ENCODE data around the gene MACROD1. TPM values are rescaled to one million over a fixed set of nuclear protein-coding genes. Genes with fewer than 3 reads are reported as not detected.

MACROD1 gene
- total and polyA plus RNA-seq, 2 of the 13 experiments (the other 11 are each of a cell fraction or from before 2014, with no cell fraction given), result 23.1 to 34.5 TPM

DNA sequence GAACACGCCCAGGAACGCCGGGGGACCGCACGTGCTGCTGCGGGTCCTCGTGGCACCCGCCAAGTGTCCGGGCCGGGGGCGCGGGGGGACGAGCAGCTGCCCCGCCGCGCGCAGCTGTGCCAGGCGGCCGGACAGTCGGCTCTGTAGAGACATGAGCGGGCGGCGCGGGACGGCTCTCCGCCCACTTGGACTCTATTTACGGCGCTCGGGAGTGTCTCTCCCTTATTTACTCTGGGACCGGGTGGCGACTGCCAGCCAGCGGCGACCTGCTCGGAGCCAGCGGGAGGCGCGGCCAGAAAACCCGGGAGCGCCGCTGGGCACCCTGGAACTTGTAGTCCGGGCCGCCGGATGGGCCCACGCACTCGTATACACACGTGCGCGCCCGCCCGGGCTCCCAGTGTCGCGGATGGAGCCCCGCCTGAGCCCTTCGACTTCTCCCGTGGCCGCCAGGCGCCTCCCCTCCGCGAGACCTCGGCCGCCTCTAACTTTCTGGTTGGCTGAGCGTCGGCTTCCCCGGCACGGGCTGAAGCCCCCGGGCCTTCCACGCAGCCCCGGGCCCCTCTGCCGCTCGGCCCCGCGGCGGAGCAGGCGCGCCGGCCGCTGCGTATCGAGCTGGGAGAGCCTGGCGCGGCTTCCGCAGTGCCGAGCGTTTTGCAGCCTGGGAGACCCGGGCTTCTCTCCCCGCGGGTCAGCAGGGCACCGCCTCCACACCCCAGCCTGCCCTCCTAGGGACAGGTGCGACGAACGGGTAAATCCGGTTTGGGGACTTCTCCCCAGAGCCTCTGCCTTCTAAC, at the start of gene MACROD1 (continued):
- TF ChIP-seq, protein P1, sequence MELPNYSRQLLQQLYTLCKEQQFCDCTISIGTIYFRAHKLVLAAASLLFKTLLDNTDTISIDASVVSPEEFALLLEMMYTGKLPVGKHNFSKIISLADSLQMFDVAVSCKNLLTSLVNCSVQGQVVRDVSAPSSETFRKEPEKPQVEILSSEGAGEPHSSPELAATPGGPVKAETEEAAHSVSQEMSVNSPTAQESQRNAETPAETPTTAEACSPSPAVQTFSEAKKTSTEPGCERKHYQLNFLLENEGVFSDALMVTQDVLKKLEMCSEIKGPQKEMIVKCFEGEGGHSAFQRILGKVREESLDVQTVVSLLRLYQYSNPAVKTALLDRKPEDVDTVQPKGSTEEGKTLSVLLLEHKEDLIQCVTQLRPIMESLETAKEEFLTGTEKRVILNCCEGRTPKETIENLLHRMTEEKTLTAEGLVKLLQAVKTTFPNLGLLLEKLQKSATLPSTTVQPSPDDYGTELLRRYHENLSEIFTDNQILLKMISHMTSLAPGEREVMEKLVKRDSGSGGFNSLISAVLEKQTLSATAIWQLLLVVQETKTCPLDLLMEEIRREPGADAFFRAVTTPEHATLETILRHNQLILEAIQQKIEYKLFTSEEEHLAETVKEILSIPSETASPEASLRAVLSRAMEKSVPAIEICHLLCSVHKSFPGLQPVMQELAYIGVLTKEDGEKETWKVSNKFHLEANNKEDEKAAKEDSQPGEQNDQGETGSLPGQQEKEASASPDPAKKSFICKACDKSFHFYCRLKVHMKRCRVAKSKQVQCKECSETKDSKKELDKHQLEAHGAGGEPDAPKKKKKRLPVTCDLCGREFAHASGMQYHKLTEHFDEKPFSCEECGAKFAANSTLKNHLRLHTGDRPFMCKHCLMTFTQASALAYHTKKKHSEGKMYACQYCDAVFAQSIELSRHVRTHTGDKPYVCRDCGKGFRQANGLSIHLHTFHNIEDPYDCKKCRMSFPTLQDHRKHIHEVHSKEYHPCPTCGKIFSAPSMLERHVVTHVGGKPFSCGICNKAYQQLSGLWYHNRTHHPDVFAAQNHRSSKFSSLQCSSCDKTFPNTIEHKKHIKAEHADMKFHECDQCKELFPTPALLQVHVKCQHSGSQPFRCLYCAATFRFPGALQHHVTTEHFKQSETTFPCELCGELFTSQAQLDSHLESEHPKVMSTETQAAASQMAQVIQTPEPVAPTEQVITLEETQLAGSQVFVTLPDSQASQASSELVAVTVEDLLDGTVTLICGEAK (IDR thresholded peaks at IDR 0.05), result no peak
- TF ChIP-seq, protein P1 (CRISPR knock-in tag; IDR thresholded peaks at IDR 0.05), result peak; percentile 52; the same call in 1 of the 2 replicates
- no peak for TF ChIP-seq BCL6 (CRISPR knock-in tag; IDR thresholded peaks at IDR 0.05)
- no peak; the same call in 1 of the 2 replicates for TF ChIP-seq STAT6 (CRISPR knock-in tag; IDR thresholded peaks at IDR 0.05; ENCODE audit: borderline replicate concordance)
- TF ChIP-seq IRX3 (CRISPR knock-in tag; IDR thresholded peaks at IDR 0.05; ENCODE audit: borderline replicate concordance, low read depth), result no peak
- no peak for TF ChIP-seq ZNF343 (CRISPR knock-in tag; IDR thresholded peaks at IDR 0.05)
- TF ChIP-seq, protein P2, sequence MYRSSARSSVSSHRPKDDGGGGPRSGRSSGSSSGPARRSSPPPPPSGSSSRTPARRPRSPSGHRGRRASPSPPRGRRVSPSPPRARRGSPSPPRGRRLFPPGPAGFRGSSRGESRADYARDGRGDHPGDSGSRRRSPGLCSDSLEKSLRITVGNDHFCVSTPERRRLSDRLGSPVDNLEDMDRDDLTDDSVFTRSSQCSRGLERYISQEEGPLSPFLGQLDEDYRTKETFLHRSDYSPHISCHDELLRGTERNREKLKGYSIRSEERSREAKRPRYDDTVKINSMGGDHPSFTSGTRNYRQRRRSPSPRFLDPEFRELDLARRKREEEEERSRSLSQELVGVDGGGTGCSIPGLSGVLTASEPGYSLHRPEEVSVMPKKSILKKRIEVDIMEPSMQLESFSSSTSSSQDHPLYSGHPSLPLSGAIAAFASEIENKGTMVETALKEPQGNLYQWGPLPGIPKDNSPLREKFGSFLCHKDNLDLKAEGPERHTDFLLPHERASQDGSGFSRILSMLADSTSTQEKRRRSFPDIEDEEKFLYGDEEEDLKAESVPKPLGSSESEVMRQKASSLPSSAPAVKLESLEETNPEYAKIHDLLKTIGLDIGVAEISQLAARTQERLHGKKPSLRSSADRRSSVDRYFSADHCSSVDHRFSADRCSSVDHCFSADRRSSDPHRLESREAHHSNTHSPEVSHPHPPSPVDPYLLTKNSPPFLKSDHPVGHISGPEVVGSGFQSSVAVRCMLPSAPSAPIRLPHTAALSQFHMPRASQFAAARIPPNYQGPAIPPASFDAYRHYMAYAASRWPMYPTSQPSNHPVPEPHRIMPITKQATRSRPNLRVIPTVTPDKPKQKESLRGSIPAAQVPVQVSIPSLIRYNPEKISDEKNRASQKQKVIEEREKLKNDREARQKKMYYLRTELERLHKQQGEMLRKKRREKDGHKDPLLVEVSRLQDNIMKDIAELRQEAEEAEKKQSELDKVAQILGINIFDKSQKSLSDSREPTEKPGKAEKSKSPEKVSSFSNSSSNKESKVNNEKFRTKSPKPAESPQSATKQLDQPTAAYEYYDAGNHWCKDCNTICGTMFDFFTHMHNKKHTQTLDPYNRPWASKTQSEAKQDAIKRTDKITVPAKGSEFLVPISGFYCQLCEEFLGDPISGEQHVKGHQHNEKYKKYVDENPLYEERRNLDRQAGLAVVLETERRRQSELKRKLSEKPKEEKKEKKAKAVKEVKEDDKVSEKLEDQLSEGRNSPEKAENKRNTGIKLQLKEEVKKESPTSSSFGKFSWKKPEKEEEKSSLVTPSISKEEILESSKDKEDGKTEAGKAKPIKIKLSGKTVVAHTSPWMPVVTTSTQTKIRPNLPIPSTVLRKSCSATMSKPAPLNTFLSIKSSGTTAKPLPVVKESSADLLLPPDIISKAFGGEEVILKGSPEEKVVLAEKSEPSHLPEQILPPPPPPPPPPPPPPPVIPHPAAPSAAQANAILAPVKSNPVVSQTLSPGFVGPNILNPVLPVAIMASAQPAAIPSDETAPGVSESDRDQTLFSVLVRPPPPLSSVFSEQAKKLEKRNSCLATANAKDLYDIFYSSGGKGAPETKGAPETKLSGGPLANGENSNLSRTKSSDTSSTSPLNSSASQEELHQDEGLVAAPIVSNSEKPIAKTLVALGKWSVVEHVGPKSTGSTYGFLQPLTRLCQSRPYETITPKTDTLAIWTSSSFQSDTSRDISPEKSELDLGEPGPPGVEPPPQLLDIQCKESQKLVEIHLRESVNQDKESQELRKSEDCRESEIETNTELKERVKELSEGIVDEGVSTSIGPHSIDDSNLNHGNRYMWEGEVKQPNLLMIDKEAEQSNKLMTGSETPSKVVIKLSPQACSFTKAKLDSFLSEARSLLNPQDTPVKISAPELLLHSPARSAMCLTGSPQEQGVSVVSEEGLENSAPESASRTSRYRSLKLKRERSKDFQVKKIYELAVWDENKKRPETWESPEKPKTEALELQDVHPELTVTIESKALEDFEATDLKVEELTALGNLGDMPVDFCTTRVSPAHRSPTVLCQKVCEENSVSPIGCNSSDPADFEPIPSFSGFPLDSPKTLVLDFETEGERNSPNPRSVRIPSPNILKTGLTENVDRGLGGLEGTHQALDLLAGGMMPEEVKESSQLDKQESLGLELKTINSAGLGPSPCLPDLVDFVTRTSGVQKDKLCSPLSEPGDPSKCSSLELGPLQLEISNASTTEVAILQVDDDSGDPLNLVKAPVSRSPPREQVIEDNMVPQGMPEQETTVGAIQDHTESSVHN (CRISPR knock-in tag; IDR thresholded peaks at IDR 0.05), result no peak

Data from HepG2 (cell line).